Activated CD8-positive, alpha-beta memory T cell treated with anti-CD3 and anti-CD28 coated beads for 1 hour (primary cell): ENCODE results near the gene SLC2A13.
A peak's percentile ranks its signal among the peaks of the same experiment; 100 is the strongest.

ENCODE experiments used
- DNase-seq, 2 donors: peaks; one replicate each; pipeline ENCODE4 v3.0.0-alpha.2; 2020; ENCODE audit warnings: low read depth in 1 of 2; ENCODE audit errors: extremely low read depth in 1 of 2

Gene SLC2A13

GRCh38 chr12:40105515-40106201 lies at the start of gene SLC2A13:
SLC2A13 (minus strand) TSS chr12:40106081; CDS start chr12:40105808, 273 bp downstream.
- DNase-seq, result peak; percentile 17 to 66

- no peak for DNase-seq
These were observed 48.5 kb upstream of the SLC2A13 start for GRCh38 chr12:40154381-40154780.

GRCh38 chr12:40153432-40153831 lies 47.6 kb upstream of the SLC2A13 start:
- DNase-seq, result no peak

GRCh38 chr12:40152783-40153383 lies 47.0 kb upstream of the SLC2A13 start:
- DNase-seq, result peak in 1 of 2 donors; percentile 14

GRCh38 chr12:40149673-40150260 lies 43.9 kb upstream of the SLC2A13 start:
- DNase-seq, result no peak

- no peak for DNase-seq
These were observed 41.2 kb upstream of the SLC2A13 start for GRCh38 chr12:40146800-40147797.

GRCh38 chr12:40145896-40146295 lies 40.0 kb upstream of the SLC2A13 start:
- DNase-seq, result no peak

- DNase-seq, result no peak
These were observed 38.1 kb upstream of the SLC2A13 start for GRCh38 chr12:40144023-40144422.

GRCh38 chr12:40142001-40142744 lies 36.3 kb upstream of the SLC2A13 start:
- no peak for DNase-seq

GRCh38 chr12:40138526-40138925 lies 32.6 kb upstream of the SLC2A13 start:
- DNase-seq, result no peak

- no peak for DNase-seq
These were observed 31.4 kb upstream of the SLC2A13 start for GRCh38 chr12:40137252-40137651.

GRCh38 chr12:40127408-40127807 lies 21.5 kb upstream of the SLC2A13 start:
- no peak for DNase-seq

- no peak for DNase-seq
These were observed 17.6 kb upstream of the SLC2A13 start for GRCh38 chr12:40123496-40123895.

- DNase-seq, result no peak
These were observed 17.0 kb upstream of the SLC2A13 start for GRCh38 chr12:40122842-40123241.

- DNase-seq, result no peak
These were observed 11.9 kb upstream of the SLC2A13 start for GRCh38 chr12:40117818-40118217.

GRCh38 chr12:40110586-40110985 lies 4.7 kb upstream of the SLC2A13 start:
- DNase-seq, result no peak

- no peak for DNase-seq
These were observed 2.1 kb upstream of the SLC2A13 start for GRCh38 chr12:40107803-40108620.

- DNase-seq, result peak; percentile 78 to 90
These were observed 1.4 kb upstream of the SLC2A13 start for GRCh38 chr12:40107098-40107802.

GRCh38 chr12:40106655-40107054 lies 774 bp upstream of the SLC2A13 start:
- no peak for DNase-seq
